CD4-positive, alpha-beta T cell treated with Interleukin-15 for 4 hours (primary cell): ENCODE measurements around the gene NR2C2AP.
"Not testable (repeated sequence)": the region's sequence is repeated elsewhere in the genome, so short reads cannot be mapped to it uniquely, and the experiment has no call there.

Experiments used
- DNase-seq: peaks from one replicate; pipeline ENCODE4 v3.0.0-alpha.2; 2020; ENCODE audit warnings: low spot score

NR2C2AP gene

DNA sequence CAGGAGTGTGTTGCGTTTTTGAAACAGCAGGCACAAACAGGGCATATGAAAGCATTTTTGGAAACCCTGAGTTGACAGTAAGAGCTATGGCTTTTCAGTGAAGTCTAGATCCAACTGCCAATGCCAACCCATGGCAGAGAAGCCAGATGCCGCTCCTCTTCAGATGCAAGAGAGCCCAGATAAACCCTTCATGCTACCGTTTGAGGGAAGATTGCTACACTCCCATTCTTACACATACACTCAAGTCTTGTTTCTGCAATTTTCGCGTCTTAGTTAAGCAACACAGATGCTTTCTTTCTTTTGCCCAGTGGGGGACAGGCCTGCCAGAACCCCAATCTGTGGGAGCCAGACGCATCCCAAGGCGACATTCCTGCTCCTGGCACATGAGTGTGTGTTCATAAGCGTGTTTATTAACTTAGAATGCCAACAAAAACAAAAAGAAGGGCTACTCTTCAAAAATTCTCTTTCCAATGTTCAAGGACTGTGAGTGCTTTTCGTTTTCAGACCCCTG, 21.7 kb downstream of the NR2C2AP start:
- no peak for DNase-seq

DNA sequence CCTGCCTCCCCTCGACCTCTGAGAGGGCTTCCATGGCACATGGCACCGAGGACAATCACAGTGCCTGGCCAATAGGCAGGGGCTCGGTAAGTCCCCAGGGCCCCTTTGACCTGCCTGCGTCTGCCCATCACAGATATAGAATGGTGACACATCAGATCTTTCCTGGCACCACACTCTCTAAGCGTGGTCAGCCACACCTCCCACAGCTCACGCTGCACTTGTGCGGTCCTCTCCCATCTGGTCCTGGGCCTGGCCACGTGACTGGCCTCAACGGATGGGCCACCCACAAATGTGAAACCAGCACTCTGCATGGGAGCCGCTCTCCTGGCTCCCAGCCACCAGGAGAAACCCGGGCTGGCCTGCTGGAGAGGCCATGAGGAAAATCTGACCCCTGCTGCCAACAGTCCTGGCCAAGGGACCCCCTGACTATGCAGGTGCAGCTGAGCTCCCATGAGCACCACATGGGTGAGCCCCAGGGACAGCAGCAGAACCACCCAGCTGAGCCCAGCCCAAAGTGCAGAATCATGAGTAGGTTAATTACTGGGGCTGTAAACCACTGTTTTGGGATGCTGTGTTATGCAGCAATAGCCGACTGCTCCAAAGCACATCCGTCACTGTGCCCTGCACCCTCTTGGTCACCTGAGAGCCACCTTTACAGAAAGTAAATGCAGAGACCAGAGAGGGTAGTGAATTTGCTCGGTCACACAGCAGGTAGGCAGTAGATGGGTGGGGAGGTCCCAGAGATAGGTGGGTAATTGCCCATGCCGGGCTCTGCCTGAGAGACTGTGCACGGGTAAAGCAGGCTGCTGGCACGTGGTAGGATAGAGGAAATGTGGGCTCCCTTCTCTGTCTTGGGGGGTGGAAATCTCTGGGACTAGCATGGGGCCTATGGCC, 23.4 kb downstream of the NR2C2AP start:
- no peak for DNase-seq

DNA sequence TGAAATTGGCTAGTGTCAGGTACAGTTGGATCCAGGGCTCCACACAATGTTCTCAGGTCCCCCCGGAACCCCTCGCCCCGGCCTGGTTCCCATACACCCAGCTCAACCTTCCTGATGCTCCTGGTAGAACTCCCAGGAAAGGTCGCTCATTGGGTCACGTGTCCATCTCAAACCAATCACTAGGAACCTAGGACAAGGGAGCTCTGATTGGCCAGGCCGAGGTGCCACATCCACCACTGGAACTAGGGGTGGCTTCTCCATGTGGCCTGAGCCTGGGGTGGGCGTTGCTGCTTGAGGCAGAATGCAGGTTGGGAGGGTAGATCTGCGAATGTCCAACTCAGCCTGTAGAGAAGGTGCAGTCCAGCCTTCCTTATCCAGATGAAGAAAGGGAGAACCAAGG, 26.3 kb downstream of the NR2C2AP start:
- no peak for DNase-seq

DNA sequence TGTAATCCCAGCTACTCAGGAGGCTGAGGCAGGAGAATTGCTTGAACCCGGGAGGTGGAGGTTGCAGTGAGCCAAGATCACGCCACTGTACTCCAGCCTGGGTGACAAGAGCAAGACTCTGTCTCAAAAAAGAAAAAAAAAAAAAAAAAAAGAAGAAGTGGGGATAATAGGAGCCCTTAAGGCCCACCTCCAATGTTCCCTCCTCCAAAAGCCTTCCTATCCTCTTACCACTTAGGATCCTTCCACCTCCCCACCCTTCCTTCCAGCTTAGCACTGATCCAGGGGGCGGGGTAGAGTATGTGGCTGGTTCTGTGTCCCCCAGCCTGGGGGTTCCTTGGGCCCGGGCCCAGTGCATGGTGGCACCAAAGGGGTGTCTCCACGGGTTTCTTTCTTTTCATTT, 30.0 kb downstream of the NR2C2AP start:
- DNase-seq, result not testable (repeated sequence)

DNA sequence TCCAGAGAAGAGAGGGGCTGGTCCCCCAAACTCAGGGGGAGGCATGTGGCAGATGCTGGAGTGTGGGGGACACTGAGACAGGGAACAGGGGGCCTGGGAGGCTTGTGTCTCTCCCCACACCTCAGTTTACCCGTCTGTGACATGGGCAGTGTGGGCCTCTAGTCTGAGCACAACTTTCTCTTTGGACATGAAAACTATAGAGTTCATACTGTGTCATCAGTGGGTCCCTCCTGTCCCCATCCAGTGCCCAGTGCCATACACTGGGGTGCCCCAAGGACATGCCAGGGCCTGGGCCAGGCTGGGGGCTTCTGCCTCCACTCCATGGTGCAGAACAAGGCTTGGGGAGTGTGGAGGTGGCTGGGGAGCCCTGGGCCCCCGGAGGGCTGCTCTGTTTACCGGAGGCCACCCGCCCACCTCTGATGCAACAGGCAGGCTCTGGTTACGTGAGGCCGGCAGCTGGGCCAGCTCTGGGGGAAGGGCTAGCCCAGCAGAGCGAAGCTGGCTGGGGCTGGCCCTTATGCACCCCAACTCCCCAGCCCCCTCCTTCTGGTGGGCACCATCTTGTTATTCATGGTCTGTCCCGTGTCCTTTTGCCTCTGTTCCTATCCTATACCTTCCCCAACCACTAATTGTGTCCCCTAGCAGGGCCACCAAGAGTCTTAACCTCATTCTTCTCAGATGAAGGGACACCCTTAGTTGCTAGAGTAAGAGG, 31.2 kb downstream of the NR2C2AP start:
- no peak for DNase-seq

DNA sequence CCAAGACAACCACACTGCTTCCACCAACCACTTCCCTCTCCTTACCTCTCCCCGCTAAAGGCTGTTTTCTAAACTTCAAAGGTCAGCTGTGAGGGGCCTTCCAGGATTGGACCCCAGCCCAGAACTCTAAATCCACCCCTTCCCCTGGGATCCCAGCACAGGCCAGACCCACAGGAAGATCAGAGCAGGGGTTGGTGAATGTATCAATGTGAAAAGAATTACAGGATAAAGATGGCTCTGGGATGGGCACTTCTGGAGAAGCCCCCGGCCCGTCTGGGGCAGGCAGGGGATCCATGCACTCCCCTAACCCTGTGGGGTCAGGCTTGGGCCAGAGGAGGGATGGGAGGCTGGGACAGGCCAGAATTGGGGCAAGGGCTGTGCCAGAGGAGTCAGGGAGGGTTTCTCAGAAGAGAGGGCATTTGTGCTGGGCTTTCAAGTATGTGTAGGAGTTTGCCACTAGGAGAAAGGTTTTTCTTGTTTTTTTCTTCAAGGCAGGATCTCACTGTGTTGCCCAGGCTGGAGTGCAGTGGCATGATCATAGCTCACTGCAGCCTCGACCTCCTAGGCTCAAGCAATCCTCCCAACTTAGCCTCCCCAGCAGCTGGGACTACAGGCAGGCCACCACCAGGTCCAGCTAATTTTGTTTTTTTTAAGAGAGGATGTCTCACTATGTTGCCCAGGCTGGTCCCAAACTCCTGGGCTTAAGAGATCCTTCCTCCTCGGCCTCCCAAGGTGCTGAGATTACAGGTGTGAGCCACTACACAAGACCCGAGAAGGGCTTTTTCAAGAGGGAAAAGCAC, 32.1 kb downstream of the NR2C2AP start:
- DNase-seq, result no peak

DNA sequence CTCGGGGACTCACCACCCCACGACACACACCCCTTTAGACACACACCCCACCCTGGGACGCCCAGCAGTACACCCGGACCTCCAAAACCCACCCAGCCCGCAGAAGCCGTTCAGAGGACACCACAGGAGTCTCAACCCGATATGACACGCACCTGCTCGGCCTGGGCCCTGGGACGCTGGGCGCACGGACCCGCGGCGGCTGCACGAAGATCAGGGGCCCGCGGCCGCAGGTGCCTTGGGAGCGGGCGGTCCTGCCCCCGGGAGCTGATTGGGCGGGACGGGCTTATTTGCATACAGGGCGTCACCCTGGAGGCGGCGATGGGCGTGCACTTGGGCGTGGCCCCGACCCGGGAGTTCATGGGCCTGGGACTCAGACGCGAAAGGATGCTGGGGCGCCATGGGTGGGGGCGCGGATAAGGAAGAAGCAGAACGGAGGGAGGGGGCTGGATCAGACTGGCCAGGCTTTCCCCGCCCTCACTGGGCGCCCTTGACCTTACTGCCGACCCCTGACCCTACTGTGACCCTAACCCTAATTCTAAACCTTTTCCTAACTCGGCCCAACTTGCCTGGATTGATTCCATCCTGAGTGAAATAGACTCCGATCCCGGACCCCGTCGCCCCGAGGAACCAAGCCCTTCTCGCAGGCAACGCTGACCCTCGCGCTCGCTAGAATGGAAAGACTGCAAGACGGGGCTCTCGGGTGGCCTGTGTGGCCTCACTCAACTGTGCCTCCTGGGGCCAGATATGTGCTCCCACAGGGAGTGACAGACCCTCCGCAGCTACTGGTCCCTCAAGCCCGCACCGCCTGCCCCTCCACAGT, 33.0 kb downstream of the NR2C2AP start, which contains the start of gene MEF2B:
TSS of gene MEF2B (minus strand) at position 211 of the 820 bp plus-strand sequence. CDS start 19,528 bp downstream, outside the sequence.
- DNase-seq, result peak; percentile 61

DNA sequence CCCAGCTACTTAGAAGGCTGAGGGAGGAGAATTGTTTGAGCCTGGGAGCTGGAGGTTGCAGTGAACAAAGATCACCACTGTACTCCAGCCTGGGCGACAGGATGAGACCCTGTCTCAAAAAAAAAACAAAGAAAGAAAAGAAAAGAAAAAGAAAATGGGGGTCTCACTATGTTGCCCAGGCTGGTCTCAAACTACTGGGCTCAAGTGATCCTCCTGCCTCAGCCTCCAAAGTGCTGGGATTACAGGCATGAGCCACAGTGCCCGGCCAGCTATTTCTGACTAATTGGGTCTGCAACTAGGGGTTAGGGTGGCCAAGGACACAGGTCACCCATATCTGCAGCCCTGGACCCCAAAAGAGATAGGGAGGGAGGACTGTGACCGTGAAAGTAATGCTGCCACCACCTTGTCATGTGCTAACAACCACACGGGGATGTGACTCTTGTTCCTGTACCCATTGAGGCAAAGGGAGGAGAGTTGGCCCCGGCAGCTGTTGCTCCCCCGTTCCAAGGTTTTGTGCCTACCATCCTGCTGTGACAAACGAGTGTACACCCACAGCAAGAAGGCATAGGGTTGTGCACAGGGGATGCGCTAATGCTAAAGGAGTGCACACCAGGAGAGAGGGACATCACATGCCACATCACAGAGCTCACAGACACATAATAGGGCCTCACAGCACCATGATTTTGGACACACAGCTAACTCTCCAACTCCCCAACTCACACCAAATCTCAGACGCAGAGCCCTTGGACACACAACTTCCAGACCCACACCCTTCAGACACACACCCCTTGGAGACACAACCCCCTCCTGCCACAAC, 33.8 kb downstream of the NR2C2AP start:
- DNase-seq, result no peak

DNA sequence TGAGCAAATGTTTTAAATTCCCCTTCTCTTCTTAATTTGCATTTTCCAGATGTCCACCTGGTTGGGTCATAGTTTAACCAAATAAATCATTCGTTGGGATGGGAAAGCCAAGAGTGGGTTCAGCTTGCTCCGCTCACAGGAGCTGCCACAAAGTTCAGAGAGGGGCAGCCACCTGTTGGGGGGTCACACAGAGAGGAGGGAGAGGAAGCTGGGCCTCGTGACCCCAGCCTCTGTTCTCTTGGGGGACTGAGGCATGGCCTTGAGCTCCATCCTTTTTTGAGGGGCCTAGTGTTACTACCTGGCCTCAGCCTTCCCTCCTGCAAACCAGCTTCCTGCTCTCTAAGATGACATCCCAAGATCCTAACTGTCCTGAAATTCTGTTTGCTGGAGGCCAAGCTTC, 35.6 kb downstream of the NR2C2AP start:
- DNase-seq, result no peak

DNA sequence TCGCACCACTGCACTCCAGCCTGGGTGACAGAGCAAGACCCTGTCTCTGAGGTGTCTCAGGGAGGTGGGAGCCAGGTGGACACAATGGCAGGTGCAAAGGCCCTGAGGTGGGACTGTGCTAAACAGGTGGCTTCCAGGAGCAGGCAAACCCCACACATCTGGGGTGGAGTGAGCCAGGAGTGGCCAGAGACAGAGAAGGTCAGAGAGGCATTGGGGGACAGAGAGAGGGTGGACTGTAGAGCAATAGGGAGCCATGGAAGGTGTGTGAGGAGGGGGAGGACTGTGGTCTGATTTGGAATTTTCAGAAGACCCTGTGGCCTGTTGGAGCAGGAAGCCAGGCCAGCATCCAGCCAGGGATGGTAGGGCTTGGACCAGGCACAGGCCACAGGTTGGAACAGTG, 37.8 kb downstream of the NR2C2AP start:
- no peak for DNase-seq

DNA sequence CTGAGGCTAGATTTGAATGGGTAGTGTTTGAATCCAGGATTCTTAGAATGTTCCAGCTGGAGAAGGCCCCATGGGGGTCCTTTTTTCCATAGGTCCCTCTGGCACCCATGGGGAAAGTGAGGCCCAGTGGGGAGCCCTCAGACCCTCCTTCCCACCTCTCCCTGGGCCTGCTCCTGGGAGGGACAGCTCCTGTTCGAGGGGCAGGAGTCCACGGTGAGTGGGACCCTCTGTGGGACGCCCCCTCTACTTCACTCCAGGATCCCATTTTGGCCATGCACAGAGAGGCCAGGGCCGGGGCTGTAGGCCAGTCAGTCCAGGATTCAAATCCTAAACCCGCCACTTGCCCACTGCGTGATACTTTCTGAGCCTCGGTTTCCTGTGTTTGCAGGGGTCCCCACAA, 40.7 kb downstream of the NR2C2AP start:
- no peak for DNase-seq

DNA sequence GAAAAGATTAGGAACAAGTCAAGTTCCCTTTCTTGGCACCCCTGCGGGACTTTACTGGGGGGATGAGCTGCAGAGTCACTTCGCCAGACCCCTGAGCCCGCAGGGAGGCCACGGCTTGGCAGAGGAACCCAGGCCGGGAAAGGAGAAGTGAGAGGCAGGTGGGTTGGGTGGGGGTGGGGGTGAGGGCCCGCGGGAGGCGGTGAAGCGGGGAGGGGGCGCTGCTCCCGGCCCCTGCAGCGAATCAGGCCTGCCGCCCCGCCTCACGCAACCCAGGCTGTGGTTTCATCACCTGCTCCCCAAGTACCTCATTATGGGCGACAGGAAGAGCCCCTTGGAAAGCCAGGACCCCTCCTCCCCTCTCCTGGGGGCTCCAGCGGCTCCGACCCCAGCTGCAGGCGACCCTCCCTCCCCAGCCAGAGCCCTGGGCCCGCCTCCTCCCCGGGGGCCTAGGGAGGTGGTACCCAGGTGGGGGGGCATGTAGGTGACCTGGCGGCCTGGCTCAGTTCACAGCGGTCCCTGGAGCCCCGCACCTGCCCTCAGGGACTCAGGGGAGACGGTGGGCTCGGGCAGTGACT, 42.7 kb downstream of the NR2C2AP start:
- DNase-seq, result no peak

DNA sequence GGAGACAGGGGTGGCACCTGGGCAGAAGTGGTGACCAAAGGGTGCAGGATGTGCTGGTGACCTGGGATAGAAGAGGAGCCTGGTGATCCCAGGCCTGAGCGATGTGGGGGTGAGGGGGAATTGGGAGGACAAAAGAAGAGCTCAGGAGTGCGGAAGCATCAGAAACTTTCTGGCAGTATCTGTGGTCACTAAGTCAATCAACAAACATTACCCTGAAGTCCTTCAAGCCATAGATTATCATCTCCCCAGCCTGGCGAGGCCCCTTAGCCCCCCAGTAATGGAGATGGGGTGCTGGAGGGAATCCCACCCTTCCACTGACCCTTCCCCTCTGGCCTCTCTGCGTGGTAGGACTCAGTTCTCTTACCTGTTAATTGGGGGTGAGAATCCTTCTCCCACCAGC, 43.7 kb downstream of the NR2C2AP start:
- no peak for DNase-seq

DNA sequence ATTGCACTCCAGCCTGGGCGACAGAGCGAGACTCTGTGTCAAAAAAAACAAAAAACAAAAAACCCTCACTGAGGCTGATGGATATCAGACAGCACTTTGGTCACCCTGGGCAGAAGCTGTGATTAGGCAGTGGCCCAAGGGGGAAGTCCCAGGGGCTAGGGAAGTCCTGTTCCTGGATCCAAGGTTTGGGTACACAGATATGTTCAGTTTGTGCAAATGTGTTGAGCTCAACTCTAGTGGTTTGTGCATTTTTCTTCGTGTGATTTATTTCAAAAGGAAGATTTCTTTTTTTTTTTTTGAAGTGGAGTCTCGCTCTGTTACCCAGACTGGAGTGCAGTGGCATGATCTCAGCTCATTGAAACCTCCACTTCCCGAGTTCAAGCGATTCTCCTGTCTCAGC, 45.4 kb downstream of the NR2C2AP start:
- DNase-seq, result no peak

DNA sequence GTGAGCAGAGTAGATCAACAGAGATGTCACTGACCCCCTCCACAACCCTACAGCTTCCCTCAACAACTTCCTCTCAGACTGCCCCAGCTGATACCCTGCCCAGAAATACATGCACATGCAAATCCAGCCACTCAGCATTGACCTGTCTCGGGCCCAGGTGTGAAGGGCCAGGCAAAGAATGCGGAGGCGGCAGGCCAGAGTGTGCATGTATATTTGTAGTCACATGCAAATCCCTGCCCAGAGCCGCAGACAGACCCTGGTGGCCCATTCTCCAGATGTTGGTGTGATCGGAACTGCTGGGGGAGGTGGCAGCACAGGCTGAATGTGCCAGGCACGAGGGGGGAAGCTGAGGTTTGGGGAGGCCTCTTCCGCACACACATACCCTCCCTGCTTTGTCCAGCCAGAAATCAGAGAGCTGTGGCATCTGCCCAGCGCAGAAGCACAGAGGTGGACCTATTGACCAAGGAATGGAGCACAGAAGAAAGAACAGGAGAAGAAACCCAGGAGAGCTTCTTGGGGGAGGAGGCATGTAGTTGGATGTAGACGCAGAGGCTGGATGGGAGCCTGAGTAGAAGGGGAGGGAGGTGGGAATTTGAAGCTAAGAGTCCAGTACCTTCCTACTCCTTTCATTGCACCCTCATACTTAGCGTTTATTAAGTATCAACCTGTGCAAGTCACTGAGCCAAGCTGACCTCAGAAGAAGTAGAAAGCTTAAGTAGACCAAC, 47.6 kb downstream of the NR2C2AP start:
- DNase-seq, result no peak

DNA sequence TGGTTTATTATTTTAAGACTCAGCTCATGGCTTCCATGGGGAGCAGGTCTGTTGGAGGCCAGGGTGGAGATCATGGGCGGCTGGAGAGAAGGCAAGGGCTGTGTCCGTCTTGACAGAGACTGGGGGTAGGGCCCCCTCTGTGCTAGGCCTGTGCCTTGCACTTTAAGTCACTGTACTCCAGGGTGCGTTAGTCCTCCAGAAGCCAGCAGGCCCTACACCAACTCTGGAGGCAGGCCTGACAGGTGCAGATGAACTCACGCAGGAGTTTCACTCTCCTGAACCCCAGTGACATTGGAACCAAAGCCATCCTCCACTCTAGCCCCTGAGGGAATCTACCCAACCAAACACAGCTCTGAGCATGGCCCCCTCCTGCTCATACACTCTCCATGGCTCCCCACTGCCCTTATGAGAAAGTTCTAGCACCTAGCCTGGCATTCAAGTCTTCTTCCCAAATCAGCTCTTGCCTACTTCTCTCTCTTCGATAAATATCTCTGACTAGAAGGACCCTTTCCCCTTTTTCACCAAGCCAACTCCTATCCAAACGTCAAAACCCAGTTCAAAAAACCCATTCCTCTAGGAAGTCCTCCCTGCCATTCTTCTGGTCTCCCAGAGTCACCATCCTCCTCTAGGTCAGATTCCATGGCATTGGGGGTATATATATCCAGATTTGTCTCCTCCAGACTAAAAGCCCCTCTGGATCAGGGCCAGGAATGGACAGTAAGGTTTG, 48.3 kb downstream of the NR2C2AP start:
- DNase-seq, result no peak

DNA sequence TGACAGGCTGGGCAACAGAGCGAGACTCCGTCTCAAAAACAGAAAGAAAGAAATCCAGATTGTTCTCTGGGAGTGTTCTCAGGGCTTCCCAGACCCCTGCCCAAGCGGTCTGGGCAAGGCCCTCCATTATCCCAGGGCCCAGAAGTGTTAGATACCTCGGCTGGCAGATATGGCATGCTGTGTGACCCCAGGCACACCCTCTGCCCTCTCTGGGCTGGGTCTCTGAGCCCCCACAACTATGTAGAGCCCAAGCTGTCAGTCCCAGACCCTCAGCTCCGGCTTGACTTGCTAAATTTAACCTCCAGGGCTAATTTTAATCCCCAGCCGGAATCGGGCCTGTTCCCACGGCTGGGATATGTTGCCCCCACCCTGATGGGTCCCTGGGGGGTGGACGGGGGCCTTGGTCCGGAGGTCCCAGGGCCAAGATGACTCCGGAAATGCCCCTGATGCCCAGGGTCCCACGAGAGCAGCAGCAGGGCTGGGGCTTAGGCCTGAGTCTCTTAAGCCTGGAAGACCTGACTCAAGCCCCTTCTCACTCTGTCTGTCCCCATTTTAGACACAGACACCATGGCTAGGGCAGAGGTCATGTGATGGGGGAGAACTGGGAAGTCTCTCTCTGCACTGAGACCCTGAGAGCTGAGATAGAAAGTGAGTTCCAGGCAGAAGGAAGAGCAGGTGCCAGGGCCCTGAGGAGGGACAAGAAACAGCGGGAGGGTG, 50.4 kb downstream of the NR2C2AP start:
- DNase-seq, result no peak

DNA sequence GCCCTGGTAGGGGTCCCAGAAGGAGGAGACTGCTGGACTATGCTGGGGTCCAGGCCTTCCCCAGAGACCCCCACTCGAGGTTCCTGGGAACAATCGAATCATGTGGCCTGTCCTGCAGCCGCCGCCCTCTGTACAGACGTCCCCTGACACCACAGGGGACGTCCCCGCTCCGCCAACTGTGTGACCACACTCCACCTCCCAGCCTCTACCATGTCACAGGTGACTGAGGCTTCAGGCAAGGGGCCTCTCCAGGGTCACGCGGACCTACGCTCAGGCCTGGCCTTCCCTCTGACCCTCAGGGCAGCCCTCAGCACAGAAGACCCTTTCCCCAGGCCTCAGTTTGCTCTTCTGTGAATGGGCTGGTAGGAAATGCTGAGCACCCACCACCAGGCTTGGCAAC, 51.8 kb downstream of the NR2C2AP start:
- DNase-seq, result no peak
